Activated gamma-delta T cell treated with anti-CD3 and anti-CD28 coated beads, Interleukin-2, amount 50 U/mL, for 16 hours (primary cell): Measurements from ENCODE around the gene ASAP2.

Experiments used
- DNase-seq: peaks from one replicate; pipeline ENCODE4 v3.0.0-alpha.2; 2020; ENCODE audit warnings: low read depth

The ASAP2 gene

DNA sequence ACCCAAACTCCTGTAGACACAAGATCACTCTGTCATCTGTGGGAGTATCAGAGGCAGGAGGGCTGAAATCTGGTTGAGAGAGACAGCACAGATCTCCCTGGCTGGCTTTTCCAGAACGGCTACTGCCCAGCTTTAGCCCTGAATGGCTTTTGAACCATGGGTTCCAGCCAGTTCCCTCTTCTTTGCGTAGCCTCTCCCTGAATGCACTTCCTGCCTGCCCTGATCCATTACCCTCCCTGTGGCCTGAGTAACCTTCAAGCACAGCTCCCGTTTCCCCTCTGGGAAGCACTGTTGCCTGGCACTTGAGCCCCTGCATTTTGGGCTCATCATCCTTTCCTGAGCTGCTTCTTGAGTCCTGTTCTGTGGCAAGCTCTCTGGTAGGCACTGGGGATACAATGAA is 68.8 kb downstream of the ASAP2 start:
- no peak for DNase-seq

DNA sequence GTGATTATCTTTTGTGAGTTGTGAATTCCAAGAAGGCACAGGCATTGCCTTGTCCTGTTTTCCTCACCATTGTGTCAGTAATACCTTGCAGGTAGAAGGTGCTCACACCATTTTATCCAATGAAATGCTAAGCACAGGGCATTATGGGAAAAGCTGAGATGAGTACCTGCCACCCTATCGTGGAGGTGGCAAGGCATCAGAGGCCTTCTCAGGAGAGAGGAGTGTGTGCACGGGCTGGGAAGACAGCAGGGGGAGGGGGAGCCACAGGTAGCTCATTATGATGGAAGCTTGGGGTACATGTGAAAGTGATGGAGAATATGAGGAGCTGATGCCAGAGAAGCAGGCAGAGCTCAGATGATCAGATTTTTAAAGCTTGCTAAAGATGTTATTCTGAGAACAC is 69.5 kb downstream of the ASAP2 start:
- no peak for DNase-seq

DNA sequence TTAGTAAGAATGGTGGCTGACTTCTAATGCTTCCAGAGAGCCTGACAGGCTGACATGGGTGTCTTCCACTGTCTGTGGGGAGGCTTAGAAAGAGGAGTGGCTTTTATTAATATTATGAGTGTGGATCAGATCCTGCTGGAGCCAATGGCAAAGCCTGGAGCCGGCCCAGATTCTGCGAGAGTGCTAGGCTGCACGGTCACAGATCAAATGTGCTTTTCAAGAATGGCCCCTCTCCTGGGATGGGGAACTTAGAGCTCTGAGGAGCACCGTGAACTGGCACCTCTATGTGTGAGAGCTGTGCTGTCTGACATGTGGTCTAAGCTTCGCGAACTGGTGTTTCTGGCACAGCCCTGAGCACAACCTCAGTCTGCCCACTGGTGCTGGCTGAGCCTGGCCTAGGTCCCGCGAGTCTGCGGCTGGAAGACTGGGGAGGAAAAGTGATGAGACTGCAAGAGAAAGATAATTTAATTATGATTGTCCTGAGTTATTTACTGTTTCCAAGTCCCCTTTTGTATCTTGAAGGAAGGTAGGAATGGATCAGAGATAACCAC is 70.4 kb downstream of the ASAP2 start:
- no peak for DNase-seq

DNA sequence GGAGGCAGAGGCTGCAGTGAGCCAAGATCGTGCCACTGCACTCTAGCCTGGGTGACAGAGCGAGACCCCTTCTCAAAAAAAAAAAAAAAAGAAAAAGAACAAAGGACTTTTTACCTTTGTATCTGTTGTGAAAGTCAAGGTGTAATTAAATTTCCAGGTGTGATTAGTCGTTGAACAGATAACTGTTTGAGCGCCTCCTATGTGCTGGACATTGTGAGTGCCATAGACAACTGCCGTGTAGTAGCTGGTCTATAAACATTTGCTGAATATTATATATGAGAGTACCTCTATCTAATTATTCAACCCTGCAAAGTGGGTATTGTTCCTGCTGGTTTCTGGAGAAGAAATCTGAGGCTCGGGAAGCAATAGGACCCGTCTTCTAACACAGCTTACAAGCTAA is 71.8 kb downstream of the ASAP2 start:
- no peak for DNase-seq

DNA sequence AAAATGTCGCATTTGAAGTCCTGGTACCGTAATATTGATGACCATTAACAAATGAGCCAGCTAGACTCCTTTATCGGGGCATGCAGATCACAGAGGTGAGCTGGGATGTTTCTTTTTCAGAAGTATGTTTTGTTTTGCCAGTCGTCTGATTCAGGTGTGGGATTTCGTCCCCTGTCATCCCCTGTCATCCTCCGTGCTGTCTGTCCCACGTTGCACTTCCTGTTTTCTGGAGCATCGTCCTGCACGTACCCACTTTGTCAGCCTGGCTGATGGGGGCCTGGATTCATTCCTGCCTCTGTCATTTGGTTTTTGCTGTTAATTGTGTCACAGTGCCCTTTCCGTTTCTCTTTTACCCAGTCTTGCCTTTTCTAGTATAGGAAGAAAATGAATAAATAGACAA is 72.8 kb downstream of the ASAP2 start:
- DNase-seq, result no peak

DNA sequence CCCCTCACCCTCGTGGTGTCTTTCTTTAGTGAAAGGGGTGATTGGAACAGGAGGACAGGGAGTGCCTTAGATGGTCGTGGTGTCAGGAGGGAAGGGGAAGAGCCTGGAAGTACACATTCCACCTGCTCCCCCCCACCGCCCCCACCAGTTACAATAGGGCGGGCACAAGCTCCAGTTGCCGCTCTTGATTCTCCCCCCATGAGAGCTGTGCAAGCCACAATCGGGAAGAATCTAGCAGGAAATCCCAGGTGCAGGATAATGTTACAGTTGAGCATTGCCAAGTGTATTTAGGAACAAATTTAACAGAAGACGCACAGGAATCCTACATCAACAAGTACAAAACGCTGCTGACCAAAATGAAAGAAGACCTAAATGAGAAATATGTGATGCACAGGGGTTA is 73.6 kb downstream of the ASAP2 start:
- no peak for DNase-seq

DNA sequence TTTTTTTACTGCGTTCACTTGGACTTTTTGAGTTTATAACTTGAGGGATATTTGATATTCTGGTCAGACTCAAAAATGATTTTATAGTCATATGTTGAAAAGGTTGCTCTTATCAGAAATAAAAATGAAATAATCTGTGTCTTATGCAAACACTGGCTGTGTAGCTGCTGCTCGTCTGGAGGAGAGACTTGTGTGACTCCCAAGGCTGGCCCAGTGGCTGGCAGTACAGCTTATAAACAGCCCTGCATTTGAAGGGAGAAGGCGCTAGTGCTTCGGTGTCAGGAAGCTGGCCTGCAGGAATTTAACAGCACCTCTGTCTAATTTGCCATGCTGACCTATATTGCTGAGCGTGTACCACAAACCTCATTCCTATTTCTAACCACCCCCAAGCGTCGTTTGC is 74.5 kb downstream of the ASAP2 start:
- DNase-seq, result no peak

DNA sequence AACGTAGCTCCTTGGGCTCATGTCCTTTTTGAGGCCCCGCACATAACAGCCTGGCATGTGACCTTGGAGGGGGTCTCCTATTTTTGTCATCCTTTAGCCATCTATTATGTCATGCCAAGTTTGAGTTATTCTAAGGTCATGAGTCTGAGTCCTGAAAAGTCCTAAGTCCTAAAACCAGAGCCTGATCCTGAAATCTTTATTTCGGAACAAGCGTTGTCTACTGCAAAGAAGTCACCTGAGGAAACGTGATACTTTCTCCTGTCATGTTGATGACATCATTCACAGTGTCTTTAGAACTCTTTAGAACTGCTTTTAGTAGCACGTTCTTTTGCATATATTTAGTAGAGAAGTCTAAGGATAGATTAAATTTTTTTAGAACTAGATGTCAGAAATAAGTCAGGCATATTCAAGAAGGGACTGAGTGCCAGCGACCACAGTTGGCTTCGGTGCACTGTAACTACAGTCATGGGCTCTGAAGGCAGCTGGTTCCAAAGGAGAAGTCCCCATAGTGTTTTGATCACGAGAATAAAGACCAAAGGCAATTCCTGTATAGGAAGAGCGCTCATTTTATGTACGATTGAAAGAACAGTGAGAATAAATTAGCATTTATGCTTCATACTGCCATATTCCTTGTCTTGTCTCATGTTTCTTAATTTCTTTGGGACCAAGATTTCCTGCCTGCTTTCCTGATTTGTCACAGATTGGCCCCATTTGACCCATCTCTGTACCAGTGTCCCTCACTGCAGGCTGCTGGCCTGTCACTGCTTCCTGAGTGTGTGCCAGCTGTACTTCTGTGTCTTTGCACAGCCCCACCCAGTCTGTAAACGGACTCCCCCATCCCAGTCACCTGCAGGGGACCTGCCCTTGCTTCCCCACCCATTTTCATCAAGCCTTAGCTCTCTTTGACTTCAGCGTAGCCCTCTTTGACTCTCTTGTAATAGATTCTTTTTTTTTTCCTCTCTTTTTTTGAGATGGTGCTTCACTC is 75.8 kb downstream of the ASAP2 start:
- no peak for DNase-seq

DNA sequence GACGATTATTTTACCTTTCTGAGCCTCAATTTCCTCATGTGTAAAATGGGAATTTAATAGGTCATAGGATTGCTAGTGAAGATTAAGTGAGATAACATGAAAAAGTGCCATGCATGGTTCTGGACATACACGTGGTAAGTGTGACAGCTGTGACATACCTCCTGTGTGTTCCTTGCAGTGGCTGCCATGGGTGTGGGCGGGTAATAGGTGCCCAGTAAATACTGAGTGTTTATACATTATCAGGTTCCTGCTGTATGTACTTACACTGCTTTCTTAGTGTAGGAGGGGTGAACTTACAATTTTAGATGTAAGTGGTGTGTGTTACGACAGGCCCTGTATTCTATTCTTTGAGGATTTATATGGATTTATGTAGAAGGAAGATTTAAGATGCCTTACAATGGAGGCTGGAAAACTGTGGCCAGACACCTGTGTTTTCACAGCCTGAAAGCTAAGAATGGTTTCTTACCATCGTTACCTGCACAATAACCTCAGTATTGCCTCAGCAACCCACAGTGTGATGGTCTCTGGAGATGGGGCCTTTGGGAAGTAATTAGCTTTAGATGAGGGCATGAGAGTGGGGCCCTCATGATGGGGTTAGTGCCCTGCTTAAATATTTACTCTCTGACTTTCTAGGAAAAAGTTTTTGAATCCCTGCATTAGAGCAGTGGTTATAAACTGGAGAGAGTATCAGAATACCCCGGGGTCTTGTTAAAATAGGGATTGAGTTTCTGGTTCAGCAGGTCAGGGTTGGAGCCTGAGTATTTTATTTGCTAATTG is 78.1 kb downstream of the ASAP2 start:
- DNase-seq, result no peak

DNA sequence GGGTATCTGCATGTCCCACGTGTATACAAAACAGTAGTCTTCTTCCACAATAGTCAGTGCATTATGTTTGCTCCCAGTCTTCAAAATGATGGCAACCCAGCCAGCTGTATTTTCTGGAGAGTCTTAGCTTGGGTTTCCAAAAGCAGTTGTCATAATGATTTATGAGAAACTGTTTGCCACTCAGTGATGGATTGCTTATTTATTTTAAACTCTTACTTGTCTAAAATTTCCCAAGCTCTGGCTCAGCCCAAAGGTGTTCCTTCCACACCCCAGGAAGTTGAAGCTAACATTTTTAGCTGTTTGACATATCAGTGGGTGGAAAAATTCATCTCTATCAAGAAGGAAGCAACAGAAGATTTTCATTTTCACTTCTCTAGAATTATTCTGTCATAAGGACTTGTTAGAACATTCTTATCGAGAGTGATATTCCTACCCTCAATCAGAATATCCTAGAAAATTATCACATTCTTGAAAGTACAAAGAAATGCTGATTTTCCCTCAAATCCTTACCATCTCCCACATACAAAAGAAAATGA is 78.8 kb downstream of the ASAP2 start:
- no peak for DNase-seq

DNA sequence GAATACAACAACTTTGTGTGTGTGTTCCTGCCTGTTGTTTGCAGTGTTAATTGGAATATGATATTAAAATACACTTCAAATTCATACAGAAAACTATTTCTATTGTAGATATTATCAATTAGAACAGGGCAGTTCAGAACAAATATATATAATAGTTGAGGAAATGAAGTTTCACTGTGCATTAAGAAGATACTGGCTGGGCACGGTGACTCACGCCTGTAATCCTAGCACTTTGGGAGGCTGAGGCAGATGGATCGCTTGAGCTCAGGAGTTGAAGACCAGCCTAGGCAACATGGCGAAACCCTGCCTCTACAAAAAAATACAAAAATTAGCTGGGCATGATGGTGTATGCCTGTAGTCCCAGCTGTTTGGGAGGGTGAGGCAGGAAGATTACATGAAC is 79.3 kb downstream of the ASAP2 start:
- no peak for DNase-seq

DNA sequence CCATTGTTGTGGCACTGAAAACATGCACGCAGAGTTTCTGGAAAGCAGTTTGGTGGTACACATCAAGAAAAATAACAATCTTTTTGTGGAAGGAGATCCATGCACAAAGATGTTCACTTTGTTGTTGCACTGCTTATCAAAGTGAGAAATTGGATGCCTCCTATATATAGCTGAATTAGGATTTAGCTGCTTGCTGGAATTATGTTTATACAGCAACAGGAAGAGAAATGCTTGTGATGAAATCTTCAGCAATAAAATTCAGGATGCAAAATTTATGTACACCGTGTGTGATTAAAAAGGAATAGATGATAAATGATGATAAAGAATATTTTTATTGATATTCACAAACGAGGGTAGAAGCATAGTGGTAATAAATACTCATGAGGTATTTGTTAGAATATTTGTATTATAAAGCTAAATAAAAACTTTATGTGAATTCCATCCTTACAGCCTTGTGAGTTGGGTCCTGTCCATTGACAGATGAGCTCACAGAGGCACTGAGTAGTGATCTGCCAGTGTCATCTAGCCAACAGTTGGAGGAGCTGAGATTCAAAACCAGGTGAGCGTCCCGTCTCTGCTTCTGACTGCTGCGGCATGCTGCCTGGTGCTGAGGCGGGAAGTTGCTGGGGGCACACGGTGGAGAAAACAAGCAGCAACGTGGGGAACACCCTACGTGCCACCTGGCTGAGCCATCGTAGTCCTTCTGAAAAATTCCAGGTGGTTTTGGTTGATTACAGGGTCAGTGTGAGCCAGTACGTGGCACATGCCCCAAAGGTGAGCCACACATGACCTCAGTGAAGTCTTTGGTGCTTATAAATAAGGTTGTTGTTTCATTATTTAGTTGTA is 80.2 kb downstream of the ASAP2 start:
- DNase-seq, result no peak

DNA sequence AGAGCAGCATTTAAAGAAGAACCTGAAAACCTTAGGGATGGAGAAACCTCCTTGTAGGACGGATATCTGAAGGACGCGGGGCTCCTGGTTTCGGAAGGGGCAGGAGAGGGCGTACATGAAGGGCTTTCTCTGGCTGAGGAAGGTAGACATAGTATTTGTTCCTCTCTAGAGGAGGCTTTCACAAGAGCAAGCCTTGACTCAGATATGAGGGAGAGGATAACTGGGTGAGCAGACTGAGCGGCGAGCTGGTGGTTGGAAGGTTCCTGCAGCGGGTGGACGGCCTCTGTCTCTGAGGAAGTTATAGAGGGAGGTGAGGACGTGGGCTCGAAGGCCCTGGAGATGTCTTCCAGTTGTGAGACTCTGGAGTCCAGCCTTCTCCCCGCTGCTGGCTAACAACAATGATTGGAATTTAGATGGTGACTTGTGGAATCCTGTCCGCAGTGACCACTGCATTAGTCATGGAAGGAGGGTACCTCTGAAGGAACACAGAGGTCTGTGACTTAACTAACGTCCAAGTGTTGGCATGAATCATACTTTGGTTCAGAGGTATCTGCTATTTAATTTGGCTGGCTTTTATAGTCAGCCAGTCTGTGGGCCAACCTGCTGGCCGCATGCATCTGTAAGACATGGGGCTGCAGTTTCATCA is 80.9 kb downstream of the ASAP2 start:
- no peak for DNase-seq

DNA sequence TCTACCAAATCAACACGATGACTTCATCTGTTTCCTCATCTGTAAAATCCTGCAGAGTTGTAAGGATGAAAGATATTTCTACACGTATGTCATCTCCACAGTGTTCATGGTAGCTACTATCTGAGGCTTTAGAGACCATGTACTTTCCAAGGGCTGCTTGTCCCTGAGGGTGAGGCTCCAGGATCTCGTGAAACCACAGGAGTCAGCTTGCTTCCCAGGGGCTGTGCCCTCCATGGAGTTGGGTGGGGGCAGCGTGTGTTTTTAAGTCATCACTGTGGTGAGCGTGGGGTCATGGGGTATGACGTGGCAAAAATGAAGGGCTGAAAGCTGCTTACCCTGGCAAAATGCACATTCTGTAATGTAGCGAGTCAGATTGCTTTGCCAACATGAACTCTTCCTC is 81.6 kb downstream of the ASAP2 start:
- DNase-seq, result no peak

DNA sequence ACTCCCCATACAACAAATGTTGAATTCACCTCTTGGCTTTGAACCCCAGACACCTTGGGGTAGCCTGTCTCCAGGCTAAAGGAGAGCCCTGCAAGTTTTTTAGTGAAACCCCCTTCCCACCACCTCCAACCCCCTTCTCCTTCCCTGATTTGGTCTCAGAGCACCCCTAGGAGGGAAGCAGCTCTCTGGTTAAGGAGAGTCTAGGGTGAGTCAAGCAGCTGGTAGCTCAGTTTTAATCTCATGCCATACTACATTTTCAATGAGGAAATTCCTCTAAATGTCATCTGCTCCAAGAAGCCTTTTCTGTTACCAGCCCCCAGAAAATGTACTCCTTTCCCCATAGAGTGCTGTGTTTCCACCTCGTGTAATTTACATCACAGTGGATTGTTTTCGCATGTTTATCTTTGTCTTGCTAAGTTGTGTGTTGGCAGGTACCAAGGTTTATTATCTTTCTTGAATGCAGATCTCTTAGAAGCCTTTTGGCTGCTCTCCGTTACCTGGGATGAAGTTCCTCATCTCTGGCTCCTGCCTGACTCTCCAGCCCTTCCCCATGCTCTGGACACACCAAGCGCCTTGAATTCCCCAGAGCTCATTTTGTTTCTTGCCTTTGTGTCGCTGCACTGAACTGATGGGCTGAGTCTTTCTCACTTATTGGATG is 82.2 kb downstream of the ASAP2 start:
- DNase-seq, result no peak

DNA sequence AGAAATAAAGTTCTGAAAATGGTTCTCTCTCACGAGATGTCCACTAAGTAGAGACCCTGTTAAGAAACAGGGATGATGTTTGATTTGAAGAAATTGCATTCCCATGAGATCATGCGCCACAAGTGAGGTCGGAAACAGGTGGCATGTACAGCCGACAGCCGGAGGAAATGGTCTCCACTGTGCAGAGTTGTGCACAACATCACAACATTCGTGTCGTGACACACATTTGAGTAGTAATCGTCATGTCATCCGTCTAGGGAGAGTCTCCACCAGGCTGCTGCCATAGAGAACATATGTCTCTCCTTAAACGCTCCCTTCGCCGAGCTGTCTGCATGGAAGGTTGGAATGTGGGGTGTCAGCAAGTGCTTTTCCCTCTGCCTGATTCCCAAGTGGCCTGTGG is 84.7 kb downstream of the ASAP2 start:
- DNase-seq, result no peak

DNA sequence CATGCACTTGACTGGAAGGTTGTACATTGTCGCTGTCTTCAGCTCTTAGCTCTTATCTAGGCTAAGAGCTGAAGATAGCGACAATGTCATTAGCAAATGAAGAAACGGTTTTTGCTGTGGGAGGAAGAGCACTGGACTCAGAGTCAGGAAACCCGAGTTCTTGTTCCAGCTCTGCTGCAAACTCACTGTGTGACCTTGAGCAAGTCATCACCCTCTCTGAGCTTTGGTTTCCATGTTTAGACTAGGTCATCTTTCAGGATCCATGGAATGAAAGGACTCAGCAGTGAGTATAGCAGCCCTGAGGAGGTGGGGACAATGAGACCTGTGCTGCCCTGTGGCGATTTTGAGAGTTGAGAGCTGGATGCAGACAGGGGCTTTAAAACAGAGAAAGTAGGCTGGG is 85.3 kb downstream of the ASAP2 start:
- no peak for DNase-seq

DNA sequence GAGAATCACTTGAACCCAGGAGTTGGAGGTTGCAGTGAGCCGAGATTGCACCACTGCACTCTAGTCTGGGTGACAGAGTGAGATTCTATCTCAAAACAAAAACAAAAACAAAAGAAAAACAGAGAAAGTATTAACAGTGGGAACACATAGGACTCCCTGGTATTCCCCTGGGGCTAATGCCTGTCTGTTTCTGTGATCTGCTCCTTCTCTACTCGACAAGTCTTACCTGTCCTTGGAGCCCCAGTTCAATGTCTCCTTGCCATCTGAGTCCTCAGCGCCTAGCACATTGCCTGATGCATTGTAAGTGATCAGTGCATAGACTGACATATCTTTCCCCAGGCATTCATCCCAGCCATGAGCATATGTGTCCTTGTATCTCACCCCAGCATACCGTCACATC is 85.8 kb downstream of the ASAP2 start:
- DNase-seq, result no peak

DNA sequence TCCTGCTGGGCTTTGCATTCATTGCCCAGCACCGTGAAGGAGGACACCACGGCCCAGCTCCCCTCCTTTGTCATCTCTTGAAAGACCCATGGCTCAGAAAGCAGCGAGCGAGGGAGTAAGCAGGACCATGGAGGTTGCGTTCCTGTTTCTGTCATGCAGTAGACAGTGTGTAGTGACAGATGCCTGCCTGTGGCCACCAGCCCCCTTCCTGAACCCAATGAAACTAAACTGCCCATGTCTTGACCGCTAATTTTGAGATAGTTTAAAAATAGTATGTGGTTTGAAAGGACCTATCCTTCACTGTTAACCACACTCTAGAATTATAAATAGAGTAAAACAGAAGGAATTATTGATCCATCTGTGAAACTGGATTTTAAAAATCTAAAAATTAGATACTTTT is 88.2 kb downstream of the ASAP2 start:
- DNase-seq, result no peak

DNA sequence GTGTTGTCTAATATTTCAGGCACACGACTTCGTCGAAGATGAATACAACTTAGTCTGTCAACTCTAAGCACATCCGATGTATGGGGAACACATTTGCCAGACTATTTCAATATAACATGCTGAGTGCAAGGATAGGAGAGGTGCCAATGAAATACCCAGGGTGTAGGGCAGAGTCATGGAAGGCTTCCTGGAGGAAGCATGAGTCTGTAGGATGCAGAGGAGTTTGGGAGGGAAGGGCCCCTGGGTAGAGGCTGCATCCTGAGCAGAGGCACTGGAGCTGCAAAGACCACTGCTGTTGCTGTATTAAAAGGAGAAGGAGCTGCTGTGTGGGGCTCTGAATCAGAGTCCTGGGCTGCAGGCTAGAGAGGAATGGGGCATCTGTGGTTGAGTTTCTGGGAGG is 89.9 kb downstream of the ASAP2 start:
- DNase-seq, result no peak

DNA sequence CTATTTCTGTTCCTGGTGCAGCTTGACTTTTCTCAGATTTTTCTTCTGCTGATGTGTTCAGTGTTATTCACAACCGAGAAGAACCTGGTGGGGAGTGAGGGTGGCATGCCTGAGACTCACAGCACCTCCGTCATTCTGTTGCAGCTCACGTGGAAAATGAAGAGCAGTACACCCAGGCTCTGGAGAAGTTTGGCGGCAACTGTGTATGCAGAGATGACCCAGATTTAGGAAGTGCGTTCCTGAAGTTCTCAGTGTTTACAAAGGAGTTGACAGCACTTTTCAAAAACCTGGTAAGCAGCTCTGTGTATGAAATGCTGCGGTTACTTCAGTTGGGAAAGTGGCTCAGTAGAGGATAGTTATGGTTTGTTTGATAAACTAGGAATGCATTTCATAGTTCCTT is 90.5 kb downstream of the ASAP2 start:
- no peak for DNase-seq
